ENCODE results near the gene ATP9B. TPM values are rescaled to one million over a fixed set of nuclear protein-coding genes. Genes with fewer than 3 reads are reported as not detected.

Gene ATP9B
- total and polyA plus RNA-seq, 2 donors from 2014 or later: 10.0 to 48.2 TPM

- H3K9ac ChIP-seq (ENCODE audit: low read length in 3 of 3): no peak overlapping the region
- TF ChIP-seq CTCF (IDR thresholded peaks at IDR 0.05; ENCODE audit: borderline replicate concordance, extremely low read depth, insufficient read depth): no peak
- H3K36me3 ChIP-seq (ENCODE audit: control insufficient read depth in 2 of 3, insufficient read depth in 3 of 3, low read length in 3 of 3): peaks cover 0 to 10% (median 6%) of the 10 kb centered on the region in 3 donors
- intact Hi-C loops (cut with DNase I): no loop called here
- FAIRE-seq: no peak
- DNase-seq: no peak
- peaks cover 0 to 7% (median 0%) of the 10 kb centered on the region in 3 donors for H3K4me1 ChIP-seq (ENCODE audit: control insufficient read depth in 2 of 3, insufficient read depth in 2 of 3, low read depth in 1 of 3, low read length in 3 of 3)
- no peaks in the 10 kb centered on the region for H3K27me3 ChIP-seq (ENCODE audit: control insufficient read depth, insufficient read depth, low read length)
- H3K27ac ChIP-seq (ENCODE audit: low read depth in 2 of 2, low read length in 2 of 2): no peak overlapping the region
- no peaks in the 10 kb centered on the region for H3K9me3 ChIP-seq (ENCODE audit: control insufficient read depth in 2 of 3, insufficient read depth in 1 of 3, low read length in 3 of 3)
- no peak overlapping the region for H3K4me3 ChIP-seq (ENCODE audit: low read length in 3 of 3)
These were observed 122.2 kb downstream of the ATP9B start for GRCh38 chr18:79191418-79191817.

- DNase-seq (no peak), FAIRE-seq (no peak)
- no peaks in the 10 kb centered on the region for H3K9me3 ChIP-seq (ENCODE audit: control insufficient read depth in 2 of 3, insufficient read depth in 1 of 3, low read length in 3 of 3)
- H3K27ac ChIP-seq (ENCODE audit: low read depth in 2 of 2, low read length in 2 of 2): no peak overlapping the region
- intact Hi-C loops (cut with DNase I): no loop called here
- no peak for TF ChIP-seq CTCF (IDR thresholded peaks at IDR 0.05; ENCODE audit: borderline replicate concordance, extremely low read depth, insufficient read depth)
- H3K4me3 ChIP-seq (ENCODE audit: low read length in 3 of 3): no peak overlapping the region
- peaks cover 0 to 6% (median 0%) of the 10 kb centered on the region in 3 donors for H3K4me1 ChIP-seq (ENCODE audit: control insufficient read depth in 2 of 3, insufficient read depth in 2 of 3, low read depth in 1 of 3, low read length in 3 of 3)
- H3K36me3 ChIP-seq (ENCODE audit: control insufficient read depth in 2 of 3, insufficient read depth in 3 of 3, low read length in 3 of 3): peaks cover 0 to 10% (median 6%) of the 10 kb centered on the region in 3 donors
- H3K9ac ChIP-seq (ENCODE audit: low read length in 3 of 3): no peak overlapping the region
- H3K27me3 ChIP-seq (ENCODE audit: control insufficient read depth, insufficient read depth, low read length): no peaks in the 10 kb centered on the region
These were observed 122.8 kb downstream of the ATP9B start for GRCh38 chr18:79191956-79192355.

GRCh38 chr18:79193826-79194225 is 124.6 kb downstream of the ATP9B start:
- Histone ChIP-seq H3K36me3 (ENCODE audit: control insufficient read depth in 2 of 3, insufficient read depth in 3 of 3, low read length in 3 of 3) (peaks cover 0 to 10% (median 6%) of the 10 kb centered on the region in 3 donors), H3K9ac (ENCODE audit: low read length in 3 of 3) (no peak overlapping the region), H3K27ac (ENCODE audit: low read depth in 2 of 2, low read length in 2 of 2) (no peak overlapping the region), H3K4me3 (ENCODE audit: low read length in 3 of 3) (no peak overlapping the region), H3K27me3 (ENCODE audit: control insufficient read depth, insufficient read depth, low read length) (no peaks in the 10 kb centered on the region), H3K9me3 (ENCODE audit: control insufficient read depth in 2 of 3, insufficient read depth in 1 of 3, low read length in 3 of 3) (no peaks in the 10 kb centered on the region), H3K4me1 (ENCODE audit: control insufficient read depth in 2 of 3, insufficient read depth in 2 of 3, low read depth in 1 of 3, low read length in 3 of 3) (no peaks in the 10 kb centered on the region)
- FAIRE-seq: no peak
- intact Hi-C loops (cut with DNase I): no loop called here
- no peak for DNase-seq
- TF ChIP-seq CTCF (IDR thresholded peaks at IDR 0.05; ENCODE audit: borderline replicate concordance, extremely low read depth, insufficient read depth): no peak
